Glutamatergic neuron (in vitro differentiated cells): ENCODE measurements around the gene AKR1D1. TPM values are rescaled to one million over a fixed set of nuclear protein-coding genes. Genes with fewer than 3 reads are reported as not detected.
"Not testable (repeated sequence)": the region's sequence is repeated elsewhere in the genome, so short reads cannot be mapped to it uniquely, and the experiment has no call there.

Experiments used
- DNase-seq: peaks from one replicate; pipeline ENCODE4 v3.0.0; 2022
- H3K27ac Mint-ChIP-seq: one replicate; pipeline ENCODE4 v1.8.0; 2020; ENCODE audit warnings: mild to moderate bottlenecking, mixed read lengths, inconsistent platforms; ENCODE audit not compliant: unreplicated experiment
- H3K27me3 Mint-ChIP-seq: one replicate; pipeline ENCODE4 v1.8.0; 2020; ENCODE audit warnings: mild to moderate bottlenecking, moderate library complexity, mixed read lengths, inconsistent platforms; ENCODE audit not compliant: unreplicated experiment
- H3K36me3 Mint-ChIP-seq: one replicate; pipeline ENCODE4 v1.8.0; 2020; ENCODE audit warnings: mild to moderate bottlenecking, mixed read lengths, inconsistent platforms; ENCODE audit not compliant: unreplicated experiment
- H3K4me1 Mint-ChIP-seq: one replicate; pipeline ENCODE4 v1.8.0; 2020; ENCODE audit warnings: mild to moderate bottlenecking, low read depth, mixed read lengths, inconsistent platforms; ENCODE audit not compliant: unreplicated experiment
- H3K4me3 Mint-ChIP-seq: one replicate; pipeline ENCODE4 v1.8.0; 2020; ENCODE audit warnings: mild to moderate bottlenecking, mixed read lengths, inconsistent platforms; ENCODE audit not compliant: unreplicated experiment
- H3K9me3 Mint-ChIP-seq: one replicate; pipeline ENCODE4 v1.8.0; 2020; ENCODE audit warnings: mild to moderate bottlenecking, moderate library complexity, mixed read lengths, inconsistent platforms; ENCODE audit not compliant: unreplicated experiment
- total RNA-seq: library from RNA; stranded (reverse); fragmentation: NEBNext Ultra II Directional; extraction: Animal tissue kit (Norgen Biotek cat#: 25700); gene quantifications from one replicate; pipeline ENCODE4 v1.2.1, GENCODE V29; 2021; ENCODE audit not compliant: unreplicated experiment
- TF ChIP-seq, protein P1 (sequence below): fragments of 200-600 bp; sonication (generic); IDR thresholded peaks from one replicate; pipeline ENCODE4 v1.5.0; 2021; ENCODE audit not compliant: partially characterized antibody, unreplicated experiment

AKR1D1 gene
- total RNA-seq, 1 donor from 2014 or later = not detected

DNA sequence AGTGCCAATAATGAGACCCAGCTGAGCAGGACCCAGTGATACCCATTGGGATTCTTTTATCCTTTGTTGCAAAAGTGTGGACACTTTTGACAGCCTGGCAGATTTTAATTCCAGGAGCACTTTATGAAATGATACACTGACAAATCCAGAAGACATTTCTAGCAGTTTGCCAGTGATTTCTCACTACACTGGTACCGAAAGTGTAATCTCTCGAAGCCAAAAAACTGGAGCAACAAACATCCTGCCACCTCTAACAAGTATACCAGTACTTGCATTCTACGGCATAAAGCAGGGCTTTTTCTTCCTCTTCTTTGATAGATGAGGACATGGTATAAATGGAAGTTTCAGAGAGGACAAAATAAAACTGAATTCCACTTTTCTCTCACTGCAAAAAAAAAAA, 28.4 kb upstream of the AKR1D1 start:
- Mint-ChIP-seq H3K4me1 (no peaks in the 10 kb centered on the region), H3K9me3 (peaks cover 5% of the 10 kb centered on the region), H3K4me3 (no peak overlapping the region), H3K36me3 (peaks cover 5% of the 10 kb centered on the region), H3K27ac (no peak overlapping the region), H3K27me3 (no peaks in the 10 kb centered on the region)
- TF ChIP-seq, protein P1, sequence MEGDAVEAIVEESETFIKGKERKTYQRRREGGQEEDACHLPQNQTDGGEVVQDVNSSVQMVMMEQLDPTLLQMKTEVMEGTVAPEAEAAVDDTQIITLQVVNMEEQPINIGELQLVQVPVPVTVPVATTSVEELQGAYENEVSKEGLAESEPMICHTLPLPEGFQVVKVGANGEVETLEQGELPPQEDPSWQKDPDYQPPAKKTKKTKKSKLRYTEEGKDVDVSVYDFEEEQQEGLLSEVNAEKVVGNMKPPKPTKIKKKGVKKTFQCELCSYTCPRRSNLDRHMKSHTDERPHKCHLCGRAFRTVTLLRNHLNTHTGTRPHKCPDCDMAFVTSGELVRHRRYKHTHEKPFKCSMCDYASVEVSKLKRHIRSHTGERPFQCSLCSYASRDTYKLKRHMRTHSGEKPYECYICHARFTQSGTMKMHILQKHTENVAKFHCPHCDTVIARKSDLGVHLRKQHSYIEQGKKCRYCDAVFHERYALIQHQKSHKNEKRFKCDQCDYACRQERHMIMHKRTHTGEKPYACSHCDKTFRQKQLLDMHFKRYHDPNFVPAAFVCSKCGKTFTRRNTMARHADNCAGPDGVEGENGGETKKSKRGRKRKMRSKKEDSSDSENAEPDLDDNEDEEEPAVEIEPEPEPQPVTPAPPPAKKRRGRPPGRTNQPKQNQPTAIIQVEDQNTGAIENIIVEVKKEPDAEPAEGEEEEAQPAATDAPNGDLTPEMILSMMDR = no peak
- no peak for DNase-seq

DNA sequence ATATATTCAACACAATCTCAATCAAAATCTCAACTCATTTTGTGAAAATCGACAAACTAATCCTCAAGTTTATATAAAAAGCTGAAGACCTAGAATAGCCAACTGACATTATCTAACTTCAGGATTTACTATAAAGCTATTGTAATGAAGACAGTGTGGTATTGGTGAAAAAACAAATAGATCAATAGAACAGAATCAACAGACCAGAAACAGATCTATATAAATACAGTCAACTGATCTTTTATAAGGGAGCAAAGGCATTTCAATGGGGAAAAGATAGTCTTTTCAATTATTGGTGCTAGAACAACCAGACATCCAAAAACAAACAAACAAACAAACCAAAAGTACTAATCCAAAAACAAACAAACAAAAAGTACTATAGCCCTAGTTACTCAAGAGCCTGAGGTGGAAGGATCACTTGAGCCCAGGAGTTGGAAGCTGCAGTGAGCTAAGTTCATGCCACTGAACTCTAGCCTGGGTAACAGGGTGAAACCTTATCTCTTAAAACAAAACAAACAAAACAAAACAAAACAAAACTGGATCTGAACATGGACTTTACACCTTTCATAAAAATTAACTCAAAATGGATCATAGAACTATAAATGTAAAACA, 26.6 kb upstream of the AKR1D1 start:
- H3K36me3 Mint-ChIP-seq = peaks cover 5% of the 10 kb centered on the region
- H3K4me1 Mint-ChIP-seq = no peaks in the 10 kb centered on the region
- no peak overlapping the region for H3K4me3 Mint-ChIP-seq
- H3K27ac Mint-ChIP-seq = no peak overlapping the region
- H3K27me3 Mint-ChIP-seq = no peaks in the 10 kb centered on the region
- TF ChIP-seq, protein P1 = no peak
- DNase-seq = no peak
- peaks cover 5% of the 10 kb centered on the region for H3K9me3 Mint-ChIP-seq

DNA sequence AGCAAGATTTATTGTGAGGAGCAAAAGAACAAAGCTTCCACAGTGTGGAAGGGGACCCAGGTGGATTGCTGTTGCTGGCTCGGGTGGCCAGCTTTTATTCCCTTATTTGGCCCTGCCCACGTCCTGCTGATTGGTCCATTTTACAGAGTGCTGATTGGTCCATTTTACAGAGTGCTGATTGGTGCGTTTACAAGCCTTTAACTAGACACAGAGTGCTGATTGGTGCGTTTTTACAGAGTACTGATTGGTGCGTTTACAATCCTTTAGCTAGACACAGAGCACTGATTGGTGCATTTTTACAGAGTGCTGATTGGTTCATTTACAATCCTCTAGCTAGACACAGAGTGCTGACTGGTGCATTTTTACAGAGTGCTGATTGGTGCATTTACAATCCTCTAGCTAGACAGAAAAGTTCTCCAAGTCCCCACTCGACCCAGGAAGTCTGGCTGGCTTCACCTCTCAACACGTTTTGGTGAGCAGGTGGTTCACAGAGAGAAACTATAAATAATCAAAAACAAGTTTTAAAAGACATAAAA, 24.5 kb upstream of the AKR1D1 start:
- not testable (repeated sequence) for H3K27me3 Mint-ChIP-seq, H3K9me3 Mint-ChIP-seq, H3K27ac Mint-ChIP-seq, H3K4me1 Mint-ChIP-seq, H3K4me3 Mint-ChIP-seq, H3K36me3 Mint-ChIP-seq, DNase-seq

DNA sequence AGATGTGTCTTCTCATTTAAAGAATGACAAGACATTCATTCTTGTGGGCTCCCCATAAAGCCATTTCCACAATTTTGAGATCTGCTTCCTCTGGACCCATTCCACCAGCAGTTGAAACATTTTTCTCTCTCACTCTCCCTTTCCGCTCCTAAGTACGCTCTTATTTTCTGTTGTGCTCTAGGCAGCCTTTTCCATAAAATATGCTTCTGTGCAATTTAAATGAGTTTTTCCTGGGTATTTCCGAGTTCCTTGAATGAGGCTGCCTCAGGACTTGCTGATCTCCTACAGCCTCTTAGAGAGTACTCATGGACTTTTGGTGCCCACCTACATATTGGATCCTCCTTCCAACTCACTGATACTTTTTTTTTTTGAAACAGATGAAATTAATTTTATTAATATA, 23.6 kb upstream of the AKR1D1 start:
- no peak overlapping the region for H3K27ac Mint-ChIP-seq
- no peak overlapping the region for H3K4me3 Mint-ChIP-seq
- TF ChIP-seq, protein P1 = no peak
- no peaks in the 10 kb centered on the region for H3K4me1 Mint-ChIP-seq
- DNase-seq = no peak
- peaks cover 5% of the 10 kb centered on the region for H3K36me3 Mint-ChIP-seq
- H3K27me3 Mint-ChIP-seq = no peaks in the 10 kb centered on the region
- H3K9me3 Mint-ChIP-seq = peaks cover 5% of the 10 kb centered on the region

DNA sequence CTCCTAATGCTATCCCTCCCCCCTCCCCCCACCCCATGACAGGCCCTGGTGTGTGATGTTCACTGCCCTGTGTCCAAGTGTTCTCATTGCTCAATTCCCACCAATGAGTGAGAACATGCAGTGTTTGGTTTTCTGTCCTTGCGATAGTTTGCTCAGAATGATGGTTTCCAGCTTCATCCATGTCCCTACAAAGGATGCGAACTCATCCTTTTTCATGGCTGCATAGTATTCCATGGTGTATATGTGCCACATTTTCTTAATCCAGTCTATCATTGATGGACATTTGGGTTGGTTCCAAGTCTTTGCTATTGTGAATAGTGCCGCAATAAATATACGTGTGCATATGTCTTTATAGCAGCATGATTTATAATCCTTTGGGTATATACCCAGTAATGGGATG, 20.6 kb upstream of the AKR1D1 start:
- not testable (repeated sequence) for H3K27ac Mint-ChIP-seq, H3K9me3 Mint-ChIP-seq, DNase-seq, H3K27me3 Mint-ChIP-seq, H3K4me3 Mint-ChIP-seq, H3K36me3 Mint-ChIP-seq, H3K4me1 Mint-ChIP-seq

DNA sequence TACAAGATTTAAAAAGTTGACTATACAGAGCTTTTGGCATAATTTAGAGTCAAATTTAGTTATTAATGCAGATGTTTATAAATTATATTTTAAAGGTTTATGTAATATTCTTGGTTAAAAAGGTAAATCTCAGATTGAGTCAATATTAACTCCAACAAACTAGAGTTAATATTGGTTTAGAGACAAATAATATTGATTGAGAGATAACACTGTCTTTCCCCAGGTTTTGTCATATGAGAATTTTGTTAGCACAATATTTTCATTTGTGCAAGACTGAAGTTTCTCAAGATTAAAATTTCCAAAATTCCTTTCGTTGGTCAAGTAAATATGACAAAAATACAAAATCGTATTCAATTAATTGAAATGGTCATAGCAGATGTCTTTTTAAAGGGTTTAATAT, 12.9 kb upstream of the AKR1D1 start:
- Mint-ChIP-seq H3K4me1 (no peaks in the 10 kb centered on the region), H3K27ac (no peak overlapping the region), H3K4me3 (no peak overlapping the region), H3K27me3 (peaks cover 3% of the 10 kb centered on the region), H3K9me3 (no peaks in the 10 kb centered on the region), H3K36me3 (no peaks in the 10 kb centered on the region)
- no peak for DNase-seq
- TF ChIP-seq, protein P1 = no peak
